Smooth muscle cell (in vitro differentiated cells): ENCODE measurements around the gene TNIK. TPM values are rescaled to one million over a fixed set of nuclear protein-coding genes. Genes with fewer than 3 reads are reported as not detected.

Experiments
- DNase-seq: peaks from one replicate; lab custom pipeline; 2025; ENCODE audit not compliant: unreplicated experiment; lab: John Stamatoyannopoulos, UW
- H2AFZ ChIP-seq: fragments of 200-600 bp; sonication (generic); 2 replicates; pipeline ENCODE4 v1.6.0; 2016; ENCODE audit warnings: antibody characterized with exemption, low read depth, mild to moderate bottlenecking
- H3F3A ChIP-seq: fragments of 200-600 bp; sonication (generic); 2 replicates; pipeline ENCODE4 v1.6.0; 2017; ENCODE audit warnings: antibody characterized with exemption, low read depth
- H3K27ac ChIP-seq: fragments of 200-600 bp; sonication (generic); 2 replicates; pipeline ENCODE4 v1.5.1; 2016; ENCODE audit warnings: low read depth, mild to moderate bottlenecking
- H3K27me3 ChIP-seq: fragments of 200-600 bp; sonication (generic); 2 replicates; pipeline ENCODE4 v1.6.1; 2016; ENCODE audit warnings: low read depth, mild to moderate bottlenecking
- H3K36me3 ChIP-seq: fragments of 200-600 bp; sonication (generic); 2 replicates; pipeline ENCODE4 v1.5.1; 2016; ENCODE audit warnings: low read depth
- H3K4me1 ChIP-seq: fragments of 200-600 bp; sonication (generic); 2 replicates; pipeline ENCODE4 v1.5.1; 2016; ENCODE audit warnings: low read depth
- H3K4me2 ChIP-seq: fragments of 200-600 bp; sonication (generic); 2 replicates; pipeline ENCODE4 v1.6.0; 2016; ENCODE audit warnings: mild to moderate bottlenecking
- H3K4me3 ChIP-seq: fragments of 200-600 bp; sonication (generic); 2 replicates; pipeline ENCODE4 v1.5.1; 2016; ENCODE audit warnings: mild to moderate bottlenecking
- H3K79me2 ChIP-seq: fragments of 200-600 bp; sonication (generic); 2 replicates; pipeline ENCODE4 v1.6.0; 2016; ENCODE audit warnings: low read depth, mild to moderate bottlenecking
- H3K9ac ChIP-seq: fragments of 200-600 bp; sonication (generic); 2 replicates; pipeline ENCODE4 v1.6.0; 2016; ENCODE audit warnings: low read depth
- H3K9me3 ChIP-seq: fragments of 200-600 bp; sonication (generic); replicated peaks from 2 replicates; pipeline ENCODE4 v1.5.1; 2016; ENCODE audit warnings: low read depth
- H4K20me1 ChIP-seq: fragments of 200-600 bp; sonication (generic); 2 replicates; pipeline ENCODE4 v1.6.0; 2016; ENCODE audit warnings: low read depth
- WGBS: methylation state at CpG from one replicate; pipeline ENCODE4 v1.1.7; 2016; ENCODE audit warnings: low lambda C conversion rate; 5-methylcytosine and 5-hydroxymethylcytosine counted together
- polyA plus RNA-seq: library from polyadenylated mRNA; unstranded; fragments of >200 nt; fragmentation: Nextera tagmentation; extraction: Ambion mirVana; gene quantifications from 2 replicates; pipeline ENCODE4 v1.2.1, GENCODE V29; 2016
- total RNA-seq: library from RNA; depleted of rRNA; stranded (reverse); fragments of >200 nt; gene quantifications from 2 replicates; pipeline ENCODE4 v1.2.3, GENCODE V29; 2014
- TF ChIP-seq, protein P1 (sequence below): fragments of 200-600 bp; sonication (generic); IDR thresholded peaks from 2 replicates; pipeline ENCODE4 v1.5.1; 2017; ENCODE audit warnings: borderline replicate concordance, mild to moderate bottlenecking, antibody characterized with exemption; ENCODE audit not compliant: insufficient read depth, poor library complexity, severe bottlenecking

The TNIK gene
- total and polyA plus RNA-seq, 2 experiments from 2014 or later: 10.4 to 12.5 TPM

DNA sequence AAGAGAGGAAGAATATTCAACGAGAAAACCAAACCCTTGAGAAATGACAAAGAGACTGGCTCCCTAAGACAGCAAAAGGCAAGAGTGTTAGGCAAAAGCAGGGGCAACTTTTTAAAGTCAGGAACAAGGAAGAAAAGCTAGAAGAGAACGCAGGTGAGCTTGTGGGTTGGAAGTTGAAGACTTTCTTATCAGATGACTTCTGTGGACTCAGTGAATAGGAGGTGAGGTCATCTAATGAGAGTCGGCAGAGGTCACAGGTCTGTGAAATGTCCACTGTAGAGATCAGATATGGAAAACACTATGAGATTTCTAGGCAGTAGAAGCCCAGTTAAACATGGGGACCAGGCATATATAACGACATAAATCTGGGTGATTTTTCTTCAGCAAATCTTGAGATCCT, 27.2 kb upstream of the TNIK start:
- H3K9me3 ChIP-seq: no peaks in the 10 kb centered on the region
- H3K9ac ChIP-seq: no peak overlapping the region
- TF ChIP-seq, protein P1, sequence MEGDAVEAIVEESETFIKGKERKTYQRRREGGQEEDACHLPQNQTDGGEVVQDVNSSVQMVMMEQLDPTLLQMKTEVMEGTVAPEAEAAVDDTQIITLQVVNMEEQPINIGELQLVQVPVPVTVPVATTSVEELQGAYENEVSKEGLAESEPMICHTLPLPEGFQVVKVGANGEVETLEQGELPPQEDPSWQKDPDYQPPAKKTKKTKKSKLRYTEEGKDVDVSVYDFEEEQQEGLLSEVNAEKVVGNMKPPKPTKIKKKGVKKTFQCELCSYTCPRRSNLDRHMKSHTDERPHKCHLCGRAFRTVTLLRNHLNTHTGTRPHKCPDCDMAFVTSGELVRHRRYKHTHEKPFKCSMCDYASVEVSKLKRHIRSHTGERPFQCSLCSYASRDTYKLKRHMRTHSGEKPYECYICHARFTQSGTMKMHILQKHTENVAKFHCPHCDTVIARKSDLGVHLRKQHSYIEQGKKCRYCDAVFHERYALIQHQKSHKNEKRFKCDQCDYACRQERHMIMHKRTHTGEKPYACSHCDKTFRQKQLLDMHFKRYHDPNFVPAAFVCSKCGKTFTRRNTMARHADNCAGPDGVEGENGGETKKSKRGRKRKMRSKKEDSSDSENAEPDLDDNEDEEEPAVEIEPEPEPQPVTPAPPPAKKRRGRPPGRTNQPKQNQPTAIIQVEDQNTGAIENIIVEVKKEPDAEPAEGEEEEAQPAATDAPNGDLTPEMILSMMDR: no peak
- H3F3A ChIP-seq: no peaks in the 10 kb centered on the region
- no peak overlapping the region for H3K4me3 ChIP-seq
- no peak overlapping the region for H2AFZ ChIP-seq
- H3K27me3 ChIP-seq: no peaks in the 10 kb centered on the region
- no peak overlapping the region for H3K27ac ChIP-seq
- H3K36me3 ChIP-seq: no peaks in the 10 kb centered on the region
- no peaks in the 10 kb centered on the region for H3K4me1 ChIP-seq
- WGBS: 86% methylated on average over 4 of the region's 4 CpGs
- H3K4me2 ChIP-seq: no peak overlapping the region
- H3K79me2 ChIP-seq: no peaks in the 10 kb centered on the region
- no peaks in the 10 kb centered on the region for H4K20me1 ChIP-seq
- DNase-seq: no peak

DNA sequence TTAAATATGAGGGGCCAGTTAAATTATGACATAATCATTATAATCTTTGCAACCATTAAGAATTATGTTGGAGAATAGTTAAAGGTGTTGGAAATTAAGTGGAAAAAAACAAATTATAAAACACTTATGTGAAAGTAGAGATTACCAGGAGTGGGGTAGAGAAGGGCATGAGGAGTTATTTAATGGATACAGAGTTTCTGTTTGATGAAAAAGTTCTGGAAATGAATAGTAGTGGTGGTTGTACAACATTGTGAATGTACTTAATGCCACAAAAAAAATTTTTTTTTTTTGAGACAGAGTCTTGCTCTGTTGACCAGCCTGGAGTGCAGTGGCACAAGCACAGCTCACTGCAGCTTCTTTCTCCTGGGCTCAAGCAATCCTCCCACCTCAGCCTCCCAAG, 25.1 kb upstream of the TNIK start:
- DNase-seq: no peak
- Histone ChIP-seq H3K27ac (no peak overlapping the region), H3K4me1 (no peaks in the 10 kb centered on the region), H2AFZ (no peak overlapping the region), H3F3A (no peaks in the 10 kb centered on the region), H3K9me3 (no peaks in the 10 kb centered on the region), H3K4me2 (no peak overlapping the region), H3K27me3 (no peaks in the 10 kb centered on the region), H3K36me3 (no peaks in the 10 kb centered on the region), H3K4me3 (no peak overlapping the region), H3K9ac (no peak overlapping the region), H4K20me1 (no peaks in the 10 kb centered on the region), H3K79me2 (no peaks in the 10 kb centered on the region)
- TF ChIP-seq, protein P1: no peak

DNA sequence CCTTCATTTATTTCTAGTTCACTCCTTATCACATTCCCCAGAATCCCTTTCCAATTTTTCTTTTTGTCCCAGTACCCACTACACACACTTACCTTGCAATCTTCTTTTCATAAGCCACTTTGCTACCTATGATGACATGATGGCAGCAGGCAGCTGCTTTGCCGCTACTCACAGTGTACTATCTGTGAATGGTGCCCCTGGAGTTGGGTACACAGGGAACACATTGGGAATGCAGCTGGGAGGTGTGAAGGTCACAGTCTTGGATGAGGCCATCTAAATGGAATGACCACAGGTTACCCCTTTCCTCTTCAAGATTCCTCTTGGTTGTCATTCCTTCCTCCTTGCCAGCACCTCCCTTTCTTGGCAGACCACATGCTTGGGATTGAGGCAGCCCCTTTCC, 20.8 kb upstream of the TNIK start:
- H3K79me2 ChIP-seq: no peaks in the 10 kb centered on the region
- no peak overlapping the region for H3K4me2 ChIP-seq
- no peak overlapping the region for H3K9ac ChIP-seq
- no peaks in the 10 kb centered on the region for H3K9me3 ChIP-seq
- H3K27me3 ChIP-seq: no peaks in the 10 kb centered on the region
- no peak for DNase-seq
- 93% methylated on average over 1 of the region's 1 CpG for WGBS
- no peaks in the 10 kb centered on the region for H3K36me3 ChIP-seq
- no peak overlapping the region for H3K27ac ChIP-seq
- no peak overlapping the region for H3K4me3 ChIP-seq
- H4K20me1 ChIP-seq: no peaks in the 10 kb centered on the region
- no peak overlapping the region for H2AFZ ChIP-seq
- no peaks in the 10 kb centered on the region for H3F3A ChIP-seq
- H3K4me1 ChIP-seq: no peaks in the 10 kb centered on the region
- TF ChIP-seq, protein P1: no peak

DNA sequence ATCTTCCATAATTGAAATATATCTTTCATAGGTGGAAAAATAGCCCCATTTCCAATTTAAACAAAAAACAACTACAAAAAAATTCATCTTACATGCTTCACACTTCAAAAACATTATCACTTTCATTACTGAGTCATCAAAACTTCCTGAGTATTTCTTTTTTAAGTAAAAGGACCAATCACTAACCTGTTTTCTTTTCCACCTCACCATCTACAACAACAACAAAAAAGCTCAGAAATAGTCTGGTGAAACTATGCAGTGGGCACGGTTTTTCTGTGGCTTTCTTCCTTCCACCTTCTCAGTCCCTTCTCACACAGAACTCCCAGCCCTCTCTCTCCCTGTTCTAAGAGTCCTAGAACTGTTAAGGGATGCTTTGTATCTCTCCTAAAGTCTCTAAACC, 20.3 kb upstream of the TNIK start:
- TF ChIP-seq, protein P1: no peak
- no peak overlapping the region for H3K27ac ChIP-seq
- no peak overlapping the region for H2AFZ ChIP-seq
- no peaks in the 10 kb centered on the region for H3K27me3 ChIP-seq
- H3F3A ChIP-seq: no peaks in the 10 kb centered on the region
- no peaks in the 10 kb centered on the region for H4K20me1 ChIP-seq
- no peak overlapping the region for H3K9ac ChIP-seq
- H3K9me3 ChIP-seq: no peaks in the 10 kb centered on the region
- DNase-seq: no peak
- H3K4me2 ChIP-seq: no peak overlapping the region
- no peaks in the 10 kb centered on the region for H3K36me3 ChIP-seq
- 100% methylated on average over 1 of the region's 1 CpG for WGBS
- H3K79me2 ChIP-seq: no peaks in the 10 kb centered on the region
- H3K4me1 ChIP-seq: no peaks in the 10 kb centered on the region
- no peak overlapping the region for H3K4me3 ChIP-seq
